ENCODE measurements around the gene ELAVL3.

The ELAVL3 gene

DNA sequence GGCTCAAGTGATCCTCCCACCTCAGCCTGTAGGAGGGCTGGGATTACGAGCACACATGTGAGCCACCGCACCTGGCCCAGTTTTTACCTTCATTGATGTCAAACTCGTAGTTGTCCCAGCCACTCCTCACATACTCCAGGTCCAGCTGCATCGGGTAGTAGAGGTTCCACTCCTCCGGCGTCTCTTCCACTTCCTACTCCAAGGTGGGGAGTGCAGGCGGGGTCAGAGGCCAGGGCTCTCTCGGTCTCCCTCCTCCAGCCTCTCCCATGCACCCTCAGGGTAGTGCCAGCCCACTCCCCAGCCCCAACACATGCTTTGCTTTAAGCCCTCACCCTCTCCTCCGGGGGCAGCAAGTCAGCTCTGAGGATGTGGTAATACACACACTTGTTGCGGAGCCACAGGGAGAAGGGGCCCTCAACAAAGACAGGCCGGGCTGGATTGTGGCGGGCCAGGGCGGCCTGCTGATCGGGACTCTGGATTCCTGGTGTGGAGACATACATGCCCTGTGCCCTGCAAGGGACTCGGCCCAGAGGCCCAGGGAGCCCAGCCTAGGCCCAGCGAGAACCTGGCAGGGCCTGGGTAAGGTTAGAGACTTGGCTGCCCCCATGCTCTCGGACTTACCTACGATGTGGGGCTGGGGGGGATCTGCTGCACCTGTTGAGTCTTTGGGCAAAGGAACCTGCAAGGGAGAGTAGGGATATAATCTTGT is 26.7 kb upstream of the ELAVL3 start:
- TF ChIP-seq, protein P1, sequence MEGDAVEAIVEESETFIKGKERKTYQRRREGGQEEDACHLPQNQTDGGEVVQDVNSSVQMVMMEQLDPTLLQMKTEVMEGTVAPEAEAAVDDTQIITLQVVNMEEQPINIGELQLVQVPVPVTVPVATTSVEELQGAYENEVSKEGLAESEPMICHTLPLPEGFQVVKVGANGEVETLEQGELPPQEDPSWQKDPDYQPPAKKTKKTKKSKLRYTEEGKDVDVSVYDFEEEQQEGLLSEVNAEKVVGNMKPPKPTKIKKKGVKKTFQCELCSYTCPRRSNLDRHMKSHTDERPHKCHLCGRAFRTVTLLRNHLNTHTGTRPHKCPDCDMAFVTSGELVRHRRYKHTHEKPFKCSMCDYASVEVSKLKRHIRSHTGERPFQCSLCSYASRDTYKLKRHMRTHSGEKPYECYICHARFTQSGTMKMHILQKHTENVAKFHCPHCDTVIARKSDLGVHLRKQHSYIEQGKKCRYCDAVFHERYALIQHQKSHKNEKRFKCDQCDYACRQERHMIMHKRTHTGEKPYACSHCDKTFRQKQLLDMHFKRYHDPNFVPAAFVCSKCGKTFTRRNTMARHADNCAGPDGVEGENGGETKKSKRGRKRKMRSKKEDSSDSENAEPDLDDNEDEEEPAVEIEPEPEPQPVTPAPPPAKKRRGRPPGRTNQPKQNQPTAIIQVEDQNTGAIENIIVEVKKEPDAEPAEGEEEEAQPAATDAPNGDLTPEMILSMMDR (IDR thresholded peaks at IDR 0.05; ENCODE audit: low read depth, low read length): no peak
- DNase-seq (ENCODE audit: extremely low read depth, low read depth): no peak

DNA sequence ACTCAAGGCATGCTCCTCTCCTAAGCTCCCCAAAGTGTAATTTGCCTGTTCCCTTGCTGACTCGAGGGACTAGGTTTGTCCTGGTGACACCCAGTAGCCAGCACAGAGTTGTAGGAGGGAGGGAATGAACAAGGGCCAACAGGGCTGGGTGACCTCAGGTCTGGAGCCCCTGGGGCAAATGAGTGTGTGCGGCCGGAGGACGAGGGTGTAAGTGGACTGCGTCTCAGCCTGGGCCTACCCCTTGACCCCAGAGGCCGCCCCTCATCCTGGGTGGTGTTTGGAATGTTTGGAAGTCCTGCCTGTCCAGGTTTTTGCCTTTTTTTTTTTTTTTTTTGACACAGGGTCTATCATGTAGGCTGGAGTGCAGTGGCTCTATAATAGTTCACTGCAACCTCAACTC is 26.1 kb upstream of the ELAVL3 start:
- TF ChIP-seq, protein P1 (IDR thresholded peaks at IDR 0.05; ENCODE audit: low read depth, low read length): no peak

DNA sequence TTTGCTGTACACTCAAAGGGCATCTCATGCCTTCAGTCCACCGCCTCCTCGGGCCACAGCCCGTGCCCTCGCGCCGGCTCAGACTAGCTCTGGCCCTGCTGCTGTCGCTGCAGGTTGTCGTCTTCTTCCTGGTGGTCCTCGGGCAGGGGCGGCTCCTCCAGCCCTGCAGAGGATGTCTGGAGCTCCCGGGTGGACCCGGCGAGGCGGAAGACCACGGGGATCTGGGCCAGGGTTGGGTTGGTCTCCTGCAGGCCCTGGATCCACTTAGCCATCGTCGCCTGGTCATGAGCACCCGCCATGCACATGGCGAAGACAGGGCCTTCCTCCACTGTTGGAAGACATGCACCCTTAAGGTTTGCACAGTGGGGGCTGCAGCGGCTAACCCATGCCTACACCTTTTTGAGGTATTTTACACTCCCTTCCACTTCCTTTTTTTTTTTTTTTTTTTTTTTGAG is 25.3 kb upstream of the ELAVL3 start:
- DNase-seq (ENCODE audit: extremely low read depth, low read depth): no peak
- TF ChIP-seq, protein P1 (IDR thresholded peaks at IDR 0.05; ENCODE audit: low read depth, low read length): no peak

More for the DNA sequence above, 26.1 kb upstream of the ELAVL3 start:
- DNase-seq (ENCODE audit: extremely low read depth, low read depth): no peak

DNA sequence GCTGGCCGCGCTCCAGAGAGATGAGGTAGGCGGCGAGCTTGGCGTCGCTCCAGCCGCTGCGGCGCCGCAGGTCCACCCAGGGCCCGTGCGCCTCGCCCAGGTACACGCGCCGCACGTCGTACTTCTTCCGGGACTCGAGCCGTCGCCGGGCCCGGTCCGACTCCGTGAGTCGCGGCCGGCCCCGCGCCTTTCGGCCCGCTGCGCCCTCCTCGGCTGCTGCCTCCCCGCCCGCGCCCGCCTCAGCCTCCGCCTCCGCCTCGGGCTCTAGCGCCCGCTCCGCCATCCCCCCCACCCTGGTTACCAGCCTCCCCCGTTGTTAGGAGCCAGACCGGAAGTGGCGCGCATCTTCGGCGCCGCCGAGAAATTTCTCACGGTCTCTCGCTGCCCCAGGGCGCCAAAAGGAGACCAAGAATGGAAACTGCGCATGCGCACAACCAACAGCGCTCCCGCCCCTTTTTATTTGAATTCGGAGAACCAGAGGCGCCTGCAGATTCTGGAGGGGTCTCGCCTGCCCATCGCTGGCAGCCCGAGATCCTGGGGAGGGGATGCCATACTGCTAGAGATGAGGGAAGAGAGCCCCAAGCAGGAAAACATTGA is 24.8 kb upstream of the ELAVL3 start, which contains the start of gene ZNF653:
TSS of gene ZNF653 (minus strand) at position 336 of the 597 bp plus-strand sequence. CDS start at position 283, 53 bp downstream.
- DNase-seq (ENCODE audit: extremely low read depth, low read depth): peak; percentile 85
- TF ChIP-seq, protein P1 (IDR thresholded peaks at IDR 0.05; ENCODE audit: low read depth, low read length): no peak

DNA sequence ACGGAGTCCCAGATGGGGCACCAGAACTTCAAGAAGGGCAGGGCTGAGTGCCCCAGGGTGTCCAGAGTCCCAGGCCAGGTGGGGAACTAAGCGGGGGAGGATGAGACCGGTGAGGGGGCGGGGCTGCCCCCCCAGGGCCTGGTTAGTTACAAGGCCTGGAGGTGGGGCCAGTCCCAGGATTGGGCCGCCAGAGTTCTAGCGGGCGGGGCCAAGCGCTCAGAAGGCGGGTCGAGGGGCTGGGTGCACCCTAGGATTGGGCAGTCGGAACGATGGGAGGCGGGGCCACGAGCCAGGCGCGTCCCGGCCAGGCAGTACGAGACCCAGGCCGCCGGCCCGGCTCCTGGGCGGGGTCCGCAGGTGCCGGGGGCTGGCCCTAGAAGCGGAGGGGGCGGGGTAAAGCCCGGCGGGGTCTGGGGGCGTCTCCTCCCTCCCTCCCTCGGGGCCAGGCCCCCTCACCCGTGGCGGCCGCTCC is 24.2 kb upstream of the ELAVL3 start:
- peak; percentile 86 for DNase-seq (ENCODE audit: extremely low read depth, low read depth)
- TF ChIP-seq, protein P1 (IDR thresholded peaks at IDR 0.05; ENCODE audit: low read depth, low read length): no peak

DNA sequence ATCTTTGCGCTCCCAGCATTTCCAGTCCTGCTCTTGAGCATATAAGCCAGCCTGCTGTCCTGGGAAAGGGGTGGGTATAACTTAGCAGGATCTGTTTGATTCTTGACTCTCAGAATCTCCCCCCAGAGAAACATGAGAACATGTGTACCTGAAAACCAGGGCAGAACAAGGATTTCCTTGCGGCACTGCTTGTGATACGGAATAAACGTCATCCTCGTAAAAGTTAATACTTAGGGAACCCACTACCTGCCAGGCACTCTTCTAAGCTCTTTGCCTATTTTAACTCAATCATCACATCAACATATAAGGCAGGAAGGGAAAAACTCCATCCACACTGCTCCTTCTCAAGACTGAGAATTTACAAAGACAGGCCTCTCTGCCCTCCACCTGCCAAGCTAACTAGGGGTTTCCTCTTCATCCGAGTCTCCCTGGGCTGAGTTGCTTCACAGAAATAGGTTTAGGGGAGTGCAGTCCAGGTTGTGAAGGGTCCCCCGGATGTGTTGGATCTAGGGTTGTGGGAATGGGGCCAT is 23.7 kb upstream of the ELAVL3 start:
- TF ChIP-seq, protein P1 (IDR thresholded peaks at IDR 0.05; ENCODE audit: low read depth, low read length): no peak
- DNase-seq (ENCODE audit: extremely low read depth, low read depth): no peak

DNA sequence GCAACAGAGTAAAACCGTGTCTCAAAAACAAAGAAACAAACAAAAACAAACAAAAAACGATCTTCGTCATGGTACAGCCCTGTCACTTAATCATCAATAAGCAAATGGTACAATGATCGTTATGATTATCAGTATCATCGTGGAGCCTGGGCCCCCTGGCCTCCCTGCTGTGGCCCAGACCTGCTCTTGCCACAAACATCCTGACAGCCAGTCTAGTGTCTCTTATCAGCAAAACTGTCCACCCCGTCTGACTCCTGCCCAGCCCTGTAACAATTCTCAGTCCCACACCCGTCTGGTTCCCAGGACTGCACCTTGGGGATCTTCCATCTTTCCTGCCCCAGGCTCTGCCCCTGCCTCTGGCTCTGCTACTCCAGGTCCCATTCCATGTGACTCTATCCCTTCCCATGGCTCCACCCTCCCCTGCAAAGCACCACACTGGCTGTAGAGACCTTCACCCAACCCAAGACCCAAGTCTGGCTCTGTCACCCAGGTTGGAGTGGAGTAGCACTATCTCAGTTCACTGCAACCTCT is 19.1 kb upstream of the ELAVL3 start:
- TF ChIP-seq, protein P1 (IDR thresholded peaks at IDR 0.05; ENCODE audit: low read depth, low read length): no peak
- no peak for DNase-seq (ENCODE audit: extremely low read depth, low read depth)

Measured in AG09319 (cell line).